ENCODE results near the gene WBP11.
A peak's percentile ranks its signal among the peaks of the same experiment; 100 is the strongest.

The WBP11 gene

DNA sequence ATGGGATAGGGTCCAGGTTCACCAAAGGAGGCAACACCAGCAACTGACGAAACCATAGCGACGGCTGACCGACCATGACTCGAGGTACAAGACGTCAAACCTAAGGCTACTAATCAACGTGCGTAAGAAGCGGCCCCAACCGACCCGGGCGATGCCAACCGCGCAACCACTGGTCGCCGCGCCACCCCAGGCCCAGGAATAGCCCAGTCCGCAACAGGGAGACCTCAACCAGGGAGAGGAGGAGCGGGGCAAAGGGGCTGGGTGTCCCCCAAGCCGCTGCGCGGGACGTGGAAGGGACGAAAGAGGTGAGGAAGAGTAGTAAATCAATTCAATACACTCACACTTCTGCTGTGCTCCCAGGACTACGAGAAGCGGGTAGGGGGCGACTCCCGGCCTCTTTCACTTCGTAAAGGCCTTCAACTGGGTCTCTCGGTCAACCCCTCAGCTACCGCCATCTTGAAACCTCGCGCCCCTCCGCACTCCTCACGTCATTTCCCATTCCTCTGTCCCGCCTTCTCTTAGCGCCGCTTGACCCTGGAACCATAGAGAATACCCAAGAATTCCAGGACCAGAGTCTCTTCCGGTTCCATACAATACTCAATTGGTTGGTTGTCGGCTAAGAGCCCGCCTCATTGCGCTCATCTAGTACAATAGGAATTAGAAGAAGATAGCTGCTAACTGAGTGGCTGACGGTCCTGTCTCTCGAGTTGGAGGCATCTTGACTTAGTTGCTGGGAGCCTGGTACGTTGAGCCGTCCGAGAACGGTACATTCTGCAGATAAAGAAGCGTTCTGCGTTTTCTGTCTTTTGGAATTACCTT is at the start of gene WBP11, which contains the start of gene C12orf60:
TSS of gene WBP11 (minus strand) at position 468 of the 819 bp plus-strand sequence. CDS start 2,095 bp downstream, outside the sequence.
TSS of gene C12orf60 (plus strand) at position 660 of the 819 bp plus-strand sequence. CDS start 19,266 bp downstream, outside the sequence.
- peak; percentile 96 for DNase-seq

DNA sequence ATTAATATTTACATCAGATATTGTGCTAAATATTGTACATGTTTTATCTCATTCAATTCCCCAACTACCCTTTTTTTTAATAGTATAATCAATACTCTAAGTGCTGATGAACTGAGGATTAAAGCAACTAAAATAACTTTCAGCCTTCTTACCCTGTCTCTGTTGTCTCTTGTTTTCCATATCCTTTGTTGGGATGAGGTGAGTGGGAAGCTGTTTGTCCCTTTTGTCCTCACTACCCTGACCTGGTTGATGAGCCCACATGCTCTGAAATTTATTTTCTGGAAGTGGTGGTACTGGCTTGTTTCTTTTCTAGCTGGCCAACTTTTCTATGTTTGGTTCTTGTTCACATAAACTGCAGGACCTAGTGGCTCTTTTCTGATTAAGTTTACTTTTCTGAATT is 49.6 kb upstream of the WBP11 start:
- no peak for DNase-seq

DNA sequence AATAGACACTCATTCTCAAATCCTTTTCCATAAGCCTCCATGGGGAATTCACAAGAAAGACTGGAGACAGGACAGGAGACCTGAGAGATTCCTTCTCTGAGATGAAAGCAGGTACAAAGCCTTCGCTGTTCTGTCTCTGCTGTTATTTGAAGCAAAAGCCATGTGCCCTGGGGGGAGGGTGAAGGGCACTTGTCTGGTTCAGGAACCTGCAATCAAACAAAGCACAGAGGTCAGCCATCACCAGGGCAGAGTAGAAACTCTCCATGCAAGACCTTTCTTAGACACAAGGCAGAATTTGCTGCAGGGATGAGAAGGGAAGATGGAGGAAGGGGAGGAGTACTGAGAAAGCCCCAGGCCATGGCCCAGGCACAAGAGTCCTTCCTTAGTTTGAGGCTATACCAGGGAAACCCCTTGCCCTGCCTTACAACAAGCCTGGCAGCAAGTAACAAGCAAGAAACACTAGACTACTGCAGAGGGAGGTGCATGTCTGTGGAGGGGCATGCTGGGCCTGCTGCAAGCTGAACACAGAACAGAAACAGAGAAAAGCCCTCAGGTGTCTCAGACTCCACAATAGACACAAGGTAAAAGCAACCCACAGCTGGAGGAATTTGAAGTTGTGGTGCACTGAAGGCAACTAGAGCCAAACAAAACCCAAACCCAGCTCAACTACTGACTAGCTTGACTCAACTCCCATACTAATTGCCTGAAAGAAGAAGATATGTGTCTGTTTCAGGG is 47.8 kb upstream of the WBP11 start:
- no peak for DNase-seq

DNA sequence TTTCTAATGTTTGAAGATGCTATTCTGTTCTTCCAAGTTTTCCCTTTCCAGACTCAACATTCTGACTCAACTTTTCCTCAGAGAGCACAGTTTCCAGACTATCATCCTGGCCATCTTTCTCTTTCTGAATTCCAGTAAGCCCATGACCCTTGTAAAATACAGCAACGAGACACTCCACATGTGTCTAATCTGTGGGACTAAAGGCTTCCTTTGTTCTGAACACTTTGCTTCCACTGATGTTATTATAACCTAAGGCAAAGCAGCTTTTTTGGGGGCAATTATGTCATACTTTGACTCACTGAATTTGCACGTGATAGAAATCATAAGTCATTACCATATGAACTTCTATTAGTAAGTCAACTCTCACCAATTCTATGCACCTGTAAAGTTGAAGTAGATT is 46.4 kb upstream of the WBP11 start:
- DNase-seq = no peak

DNA sequence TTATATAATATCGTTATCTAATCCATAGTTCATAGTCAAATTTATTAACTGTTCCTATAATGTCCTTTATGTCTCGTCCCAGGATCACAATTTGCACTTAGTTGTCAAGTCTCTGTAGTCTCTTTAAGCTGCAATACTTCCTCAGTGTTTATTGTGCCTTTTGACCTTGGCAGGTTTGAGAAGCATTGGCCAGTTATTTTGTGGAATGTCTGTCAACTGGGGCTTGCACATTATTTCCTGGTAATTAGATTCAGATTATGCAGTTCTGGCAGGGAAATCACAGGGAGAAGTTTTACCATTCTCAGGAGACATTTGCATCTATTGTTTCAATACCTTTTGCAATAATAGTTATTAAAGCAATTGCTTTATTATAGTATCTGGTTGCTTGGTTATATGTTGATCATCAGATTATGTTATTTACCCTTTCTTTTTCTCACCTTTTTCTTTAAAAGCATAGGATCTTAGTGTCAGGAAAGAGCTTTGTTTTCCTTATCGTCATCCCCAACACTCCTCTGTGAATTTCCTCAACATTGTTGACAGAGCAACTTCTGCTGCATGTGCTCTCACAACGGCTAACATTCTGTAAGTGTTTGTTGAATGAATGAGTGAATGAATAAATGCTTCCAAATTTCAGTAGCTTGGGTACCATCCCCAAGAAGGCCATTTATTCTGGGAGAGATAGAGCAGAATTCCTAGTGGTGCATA is 43.8 kb upstream of the WBP11 start:
- DNase-seq = no peak

DNA sequence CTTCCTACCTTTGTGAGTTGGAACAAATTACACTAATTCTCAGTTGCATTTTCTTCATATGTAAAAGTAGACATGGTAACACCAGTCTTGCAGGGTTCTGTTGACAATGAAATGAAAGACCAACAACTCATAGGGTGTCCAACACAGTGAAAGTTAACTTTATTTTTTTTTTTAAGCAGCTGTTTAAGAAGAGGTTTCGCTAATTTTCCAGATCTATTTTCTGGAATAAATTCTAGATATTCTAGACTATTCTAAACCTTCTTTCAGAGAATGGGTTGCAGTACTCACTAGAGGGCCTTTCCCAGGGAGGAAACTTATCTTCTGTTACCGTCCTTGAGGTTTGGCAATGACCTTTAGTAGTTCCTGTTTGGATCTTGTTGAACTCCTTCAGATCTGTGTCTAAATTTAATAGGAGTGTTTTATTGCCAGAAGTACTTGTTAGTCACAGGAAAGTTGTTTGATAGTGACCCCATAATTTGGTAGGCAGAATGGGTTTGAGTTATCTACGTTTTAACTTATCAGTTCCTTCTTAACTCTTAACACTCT is 42.8 kb upstream of the WBP11 start:
- DNase-seq = no peak

DNA sequence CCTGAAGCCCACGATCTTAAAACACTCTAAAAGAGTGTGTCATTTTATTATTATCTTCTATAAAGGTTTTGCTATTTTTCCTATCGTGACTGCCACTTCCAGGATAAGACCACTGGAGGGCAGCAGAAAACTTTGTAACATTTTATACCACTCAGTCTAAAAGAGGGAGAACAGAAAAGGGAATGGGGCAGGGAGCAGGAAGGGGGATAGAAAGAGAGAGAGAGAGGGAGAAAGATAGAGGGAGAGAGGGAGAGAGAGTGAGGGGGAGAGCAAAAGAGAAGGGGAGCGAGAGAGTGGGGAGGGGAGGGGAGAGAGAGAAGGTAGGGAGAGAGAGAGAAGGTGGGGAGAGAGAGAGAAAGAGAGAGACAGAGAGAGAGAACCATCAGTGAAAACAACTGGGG is 42.1 kb upstream of the WBP11 start:
- peak; percentile 24 for DNase-seq

DNA sequence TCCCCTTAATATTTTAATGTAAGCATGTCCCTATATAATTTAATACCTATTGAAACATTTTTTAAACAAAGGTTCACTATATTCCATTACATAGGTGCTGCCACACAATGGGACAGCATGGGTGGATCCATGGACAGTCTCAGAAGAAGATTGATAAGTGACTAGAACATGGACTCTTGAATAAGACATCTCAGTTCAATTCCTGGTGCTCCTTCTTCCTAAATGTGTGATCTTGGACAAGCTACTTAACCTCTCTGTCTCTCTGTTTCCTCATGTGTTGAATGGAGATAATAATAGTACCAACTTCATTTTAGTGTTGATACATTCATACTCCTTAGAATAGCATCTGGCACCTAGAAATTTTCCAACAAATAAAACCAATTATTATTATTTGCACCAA is 41.1 kb upstream of the WBP11 start:
- DNase-seq = no peak

DNA sequence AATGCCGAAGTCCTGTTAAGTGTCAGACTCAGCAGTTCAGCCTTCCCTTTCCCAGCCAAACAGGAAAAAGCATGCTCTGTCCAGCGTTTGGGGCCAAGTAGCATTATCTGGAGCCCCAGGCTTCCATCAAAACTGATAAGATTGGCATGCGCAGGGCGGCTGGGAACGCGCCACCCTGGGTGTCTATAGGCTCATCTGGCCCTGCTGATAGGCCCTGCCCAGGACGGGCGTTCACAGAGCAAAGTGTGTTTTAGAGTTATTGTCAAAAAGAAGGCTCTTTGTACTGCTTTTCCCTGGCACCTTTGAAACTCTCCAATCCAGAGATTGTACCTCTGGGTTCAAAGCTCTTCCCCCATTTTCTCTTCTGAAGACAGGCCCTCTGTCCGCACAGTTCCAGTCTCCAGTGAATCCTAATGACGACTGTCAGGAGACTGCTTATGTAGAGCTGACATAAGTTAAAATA is 40.2 kb upstream of the WBP11 start, which contains the start of gene ART4:
TSS of gene ART4 (minus strand) at position 102 of the 463 bp plus-strand sequence. CDS start 413 bp downstream, outside the sequence.
- DNase-seq = no peak

DNA sequence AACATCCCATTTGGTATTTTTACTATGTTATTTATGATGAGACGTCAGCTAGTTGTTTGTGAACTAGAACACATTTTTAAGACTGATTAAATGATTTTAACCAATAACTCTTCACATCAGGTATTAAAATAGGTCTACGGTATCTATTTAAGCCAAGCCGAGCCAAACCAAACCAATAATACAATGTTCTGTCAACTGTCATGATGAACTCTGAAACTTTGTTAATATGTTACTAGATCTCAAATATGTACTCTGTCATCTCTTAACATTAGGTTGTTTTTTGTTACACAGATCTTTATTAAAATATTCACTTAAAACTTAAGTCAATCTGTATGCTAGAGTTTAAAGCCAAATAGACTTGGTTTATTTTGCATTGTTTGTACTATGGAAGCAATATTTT is 39.0 kb upstream of the WBP11 start:
- DNase-seq = no peak

DNA sequence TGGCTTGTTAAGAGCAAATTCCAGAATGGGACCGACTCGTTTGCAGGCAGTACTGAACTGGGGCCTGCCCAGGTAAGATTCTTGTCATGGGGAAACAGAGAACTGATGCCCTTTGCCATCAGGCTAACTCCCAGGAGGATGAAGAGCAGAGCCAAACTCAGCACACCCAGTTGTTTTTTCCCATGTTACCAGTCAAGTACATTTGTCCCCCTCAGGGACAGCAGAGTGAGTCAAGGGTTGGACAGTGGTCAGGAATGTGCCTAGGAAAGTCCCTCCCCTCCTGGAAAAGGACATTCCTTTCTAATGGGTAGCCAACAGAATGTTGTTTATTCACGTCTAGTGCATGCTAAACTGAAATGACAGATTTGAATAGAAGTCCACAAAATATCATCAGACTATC is 38.5 kb upstream of the WBP11 start:
- DNase-seq = no peak

DNA sequence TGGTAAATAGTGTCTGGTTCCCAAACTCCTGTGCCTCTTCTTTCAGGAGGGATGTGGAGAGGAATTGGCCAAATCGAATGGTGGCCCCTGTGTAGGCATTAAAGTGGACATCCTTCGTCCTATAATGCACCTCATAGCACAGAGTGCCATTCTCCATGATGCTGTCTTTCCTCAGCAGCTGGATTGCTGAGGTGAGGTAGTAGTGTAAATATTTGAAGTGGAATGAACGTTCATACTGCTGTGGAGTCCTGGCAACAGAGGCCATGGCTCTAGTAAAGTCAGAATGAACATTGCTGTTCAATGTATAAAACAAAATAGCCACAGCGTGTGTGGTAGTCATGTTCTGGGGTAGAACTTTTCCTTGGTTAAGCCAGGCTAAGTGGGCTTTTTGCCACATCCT is 37.3 kb upstream of the WBP11 start:
- no peak for DNase-seq

DNA sequence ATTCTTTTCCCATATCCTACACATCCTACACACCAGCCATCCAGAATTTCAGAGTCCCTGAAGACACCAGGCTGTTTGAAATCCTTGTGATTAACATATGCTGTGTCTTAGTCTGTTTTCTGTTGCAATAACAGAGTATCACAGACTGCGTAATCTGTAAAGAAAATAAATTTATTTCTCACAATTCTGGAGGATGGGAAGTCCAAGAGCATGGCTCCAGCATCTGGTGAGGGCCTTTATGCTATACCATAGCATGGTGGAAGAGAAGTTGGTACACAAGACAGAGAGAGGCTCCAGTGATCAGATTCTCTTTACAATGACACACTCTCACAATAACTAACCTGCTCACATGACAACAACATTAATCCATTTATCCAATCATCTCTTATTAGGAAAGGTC is 36.0 kb upstream of the WBP11 start:
- no peak for DNase-seq

DNA sequence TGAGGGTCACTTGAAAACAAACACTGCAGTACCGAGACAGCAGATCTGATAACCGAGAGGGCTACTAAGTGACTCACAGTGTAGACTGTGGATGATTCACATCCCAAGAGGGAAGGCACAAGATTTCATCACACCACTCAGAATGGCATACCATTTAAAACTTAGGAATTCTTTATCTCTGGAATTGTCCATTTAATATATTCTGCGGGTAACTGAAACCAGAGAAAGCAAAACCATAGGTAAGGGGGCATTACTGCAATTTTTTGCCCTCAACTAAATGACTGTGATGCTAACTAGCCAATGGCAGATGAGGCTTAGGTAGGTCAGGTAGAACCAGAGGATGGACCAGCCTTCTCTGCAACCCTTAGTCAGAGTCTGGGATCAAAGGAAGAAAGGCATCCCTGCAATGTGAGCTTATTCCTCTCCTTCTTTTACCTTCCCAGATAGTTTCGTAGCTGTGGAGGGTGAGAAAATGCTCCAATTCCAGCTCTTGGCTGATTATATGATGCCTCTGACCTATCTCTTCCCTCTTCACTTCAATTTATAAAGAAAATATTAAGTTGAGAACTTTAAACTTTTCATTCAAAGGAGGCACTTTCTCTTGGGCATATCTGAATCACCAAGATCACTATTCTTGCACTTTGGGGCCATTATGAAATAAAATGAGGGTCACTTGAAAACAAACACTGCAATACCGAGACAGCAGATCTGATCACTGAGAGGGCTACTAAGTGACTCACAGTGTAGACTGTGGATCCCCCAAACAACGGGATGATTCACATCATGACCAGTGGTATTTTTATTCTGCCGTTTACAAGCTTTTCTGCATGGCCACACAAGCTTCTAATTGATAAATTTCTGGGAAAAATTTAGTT is 33.3 kb upstream of the WBP11 start:
- no peak for DNase-seq

DNA sequence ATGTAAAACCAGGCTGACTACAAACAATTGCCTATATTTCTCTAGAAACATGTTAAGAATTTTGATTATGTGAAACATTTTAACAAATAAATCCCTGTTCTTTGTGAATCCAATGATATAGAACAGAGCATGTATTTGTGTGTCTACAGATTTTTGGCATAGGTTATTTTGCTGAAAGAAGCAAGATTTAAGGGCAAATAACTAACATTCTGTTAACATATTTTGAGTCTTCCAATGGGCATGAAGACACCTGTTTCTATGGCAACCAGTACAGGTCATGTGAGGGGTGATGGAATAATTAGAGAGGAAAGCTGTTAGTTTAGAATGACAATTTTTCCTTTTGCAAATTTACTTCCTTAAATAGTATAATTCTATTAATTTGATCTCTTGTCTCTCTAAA is 31.2 kb upstream of the WBP11 start:
- DNase-seq = peak; percentile 33

DNA sequence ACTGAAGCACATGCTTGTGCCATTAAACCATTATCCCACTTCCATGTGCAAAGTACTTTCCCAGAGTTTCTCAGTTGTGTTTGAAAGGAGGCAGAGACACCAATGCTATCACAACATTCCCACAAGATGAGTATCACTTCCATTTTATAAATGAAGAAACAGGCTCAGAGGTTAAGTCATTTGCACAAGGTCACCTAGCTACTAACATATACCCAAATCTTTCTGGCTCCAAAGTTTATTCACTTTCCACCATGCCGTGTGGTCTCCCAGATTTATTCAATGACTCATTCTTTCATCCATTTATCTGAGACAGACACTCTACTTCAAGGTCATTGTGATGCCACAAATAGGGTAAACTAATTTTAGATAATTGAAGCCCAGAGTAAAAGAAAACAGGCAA is 30.7 kb upstream of the WBP11 start:
- DNase-seq = no peak

DNA sequence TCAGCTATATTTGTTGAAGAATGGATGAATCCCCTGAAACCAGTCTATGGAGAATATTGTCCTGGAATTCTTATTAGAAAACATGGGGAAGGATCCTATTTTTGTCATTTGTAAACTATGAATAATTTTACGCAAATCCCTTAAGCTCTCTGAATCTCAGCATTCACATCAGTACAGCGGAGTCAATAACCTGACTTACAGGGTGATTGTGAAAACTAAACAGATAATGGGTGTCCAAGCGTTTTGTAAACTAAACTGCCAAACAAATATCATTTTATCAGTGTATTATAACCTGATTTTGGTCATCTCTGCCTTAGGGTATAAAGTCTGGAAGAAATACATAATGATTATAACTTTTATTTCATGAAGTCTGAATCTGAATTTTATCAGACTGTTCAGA is 30.1 kb upstream of the WBP11 start:
- no peak for DNase-seq

DNA sequence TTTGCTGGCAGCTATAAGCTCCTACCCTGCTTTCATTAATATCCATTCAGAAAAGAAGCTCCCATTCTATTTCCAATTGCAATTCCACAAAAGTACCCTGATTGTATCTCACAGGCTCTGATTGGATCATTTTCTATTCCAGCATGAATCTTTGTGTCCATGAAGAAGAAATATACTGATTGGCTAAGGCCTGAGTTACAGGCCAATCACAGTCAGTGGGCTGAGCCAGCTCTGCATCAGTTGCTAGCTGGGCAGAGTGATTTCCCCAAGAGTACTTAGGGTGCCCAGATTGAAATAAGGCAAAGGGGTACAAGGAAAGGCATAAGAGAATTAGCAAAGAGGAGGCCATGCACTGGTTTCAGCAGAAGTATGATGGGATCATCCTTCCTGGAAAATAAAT is 25.6 kb upstream of the WBP11 start:
- no peak for DNase-seq

DNA sequence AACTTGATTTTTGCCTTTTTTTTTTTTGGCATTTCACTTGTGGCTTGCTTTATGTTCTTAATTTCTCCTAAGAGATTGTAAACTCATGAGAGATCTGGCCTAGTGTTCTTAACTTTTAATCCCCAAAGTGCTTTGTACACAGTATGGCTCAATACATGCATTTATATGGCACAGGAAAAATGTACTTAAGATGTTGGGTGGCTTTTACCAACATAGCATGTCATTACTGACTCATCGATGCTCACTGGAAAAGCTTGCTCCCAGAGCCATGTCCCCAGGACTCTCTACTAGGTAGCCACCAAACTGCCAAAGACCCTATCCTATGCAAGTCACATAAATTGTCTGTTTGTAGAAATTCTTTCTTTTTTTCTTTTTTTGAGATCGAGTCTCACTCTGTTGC is 23.8 kb upstream of the WBP11 start:
- DNase-seq = no peak

DNA sequence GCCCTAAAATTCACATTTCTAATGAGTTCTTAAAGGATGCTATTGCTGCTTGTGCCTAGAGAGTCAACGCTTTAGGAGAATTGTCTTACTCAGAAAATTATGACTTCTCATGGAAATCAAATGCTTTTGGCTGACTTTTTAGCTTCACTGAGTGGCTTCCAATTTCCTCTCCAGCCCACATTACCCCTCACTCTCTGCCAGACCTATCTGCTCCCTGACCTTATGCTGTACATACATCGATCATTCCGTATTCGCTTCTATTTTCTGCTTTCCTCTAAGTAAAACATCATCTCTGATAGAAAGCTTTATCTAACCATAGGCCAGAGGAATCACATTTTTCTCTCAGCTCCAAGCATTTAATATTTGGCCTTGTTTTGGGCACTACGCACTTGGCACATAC is 23.2 kb upstream of the WBP11 start:
- DNase-seq = no peak

DNA sequence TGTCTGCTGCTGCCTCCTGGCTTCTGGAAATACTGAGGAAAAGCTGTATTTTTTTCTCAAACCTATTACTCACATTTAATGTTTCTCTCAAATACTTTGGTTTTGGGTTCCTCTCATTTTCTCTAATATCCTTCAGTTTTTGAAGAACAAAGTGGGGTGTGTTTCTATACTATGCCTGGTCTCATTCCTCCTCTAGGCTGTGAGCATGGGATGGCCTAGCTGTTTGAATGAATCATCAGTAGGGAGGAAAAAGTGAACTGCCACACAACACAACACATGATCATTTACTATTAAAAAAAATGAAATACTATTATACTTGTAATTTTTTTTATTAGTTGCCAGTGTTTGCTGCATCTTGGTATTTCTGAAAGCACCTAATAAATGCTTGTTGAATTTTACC is 22.0 kb upstream of the WBP11 start:
- DNase-seq = no peak

DNA sequence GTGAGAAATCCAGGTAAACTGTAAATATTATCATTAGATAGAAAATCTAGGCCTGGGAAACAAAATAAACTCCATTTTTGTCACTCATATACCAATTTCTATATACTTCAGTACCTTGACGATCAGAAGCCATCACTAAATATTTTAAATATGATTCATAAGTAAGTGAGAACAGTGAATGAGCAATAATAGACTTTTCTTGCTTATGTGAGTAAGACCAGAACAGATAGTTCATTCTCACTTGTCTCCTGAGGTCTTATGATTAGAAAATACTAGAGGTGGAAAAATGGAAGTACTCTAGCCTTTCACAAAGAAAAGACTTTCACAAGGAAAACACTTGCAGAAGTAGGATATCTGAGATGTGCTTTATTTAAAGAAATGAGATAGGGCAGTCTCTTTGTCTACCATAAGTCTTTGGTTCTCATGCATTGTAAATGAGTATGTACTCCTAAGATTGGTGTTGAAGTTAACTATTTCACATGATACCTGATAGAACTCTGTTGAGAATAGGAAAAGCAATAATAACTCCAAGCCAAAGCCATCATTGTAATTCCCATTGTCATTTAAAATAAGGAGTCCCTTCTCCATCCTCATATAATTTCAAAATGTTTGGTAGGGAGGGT is 20.8 kb upstream of the WBP11 start:
- DNase-seq = no peak

Measured in NCI-H2227 treated with DMSO at 0.1 percent for 48 hours (cell line).